Stimulated activated CD4-positive, alpha-beta T cell treated with anti-CD3 and anti-CD28 coated beads, Interleukin-12 subunit alpha, Interleukin-12 subunit beta, amount 100 ng/mL, for 24 hours (primary cell): ENCODE measurements around the gene SLX4IP.

Experiments used
- DNase-seq, 2 experiments: peaks; one replicate each; pipeline ENCODE4 v3.0.0-alpha.2; 2020; ENCODE audit warnings: low read depth in 2 of 2

The SLX4IP gene

DNA sequence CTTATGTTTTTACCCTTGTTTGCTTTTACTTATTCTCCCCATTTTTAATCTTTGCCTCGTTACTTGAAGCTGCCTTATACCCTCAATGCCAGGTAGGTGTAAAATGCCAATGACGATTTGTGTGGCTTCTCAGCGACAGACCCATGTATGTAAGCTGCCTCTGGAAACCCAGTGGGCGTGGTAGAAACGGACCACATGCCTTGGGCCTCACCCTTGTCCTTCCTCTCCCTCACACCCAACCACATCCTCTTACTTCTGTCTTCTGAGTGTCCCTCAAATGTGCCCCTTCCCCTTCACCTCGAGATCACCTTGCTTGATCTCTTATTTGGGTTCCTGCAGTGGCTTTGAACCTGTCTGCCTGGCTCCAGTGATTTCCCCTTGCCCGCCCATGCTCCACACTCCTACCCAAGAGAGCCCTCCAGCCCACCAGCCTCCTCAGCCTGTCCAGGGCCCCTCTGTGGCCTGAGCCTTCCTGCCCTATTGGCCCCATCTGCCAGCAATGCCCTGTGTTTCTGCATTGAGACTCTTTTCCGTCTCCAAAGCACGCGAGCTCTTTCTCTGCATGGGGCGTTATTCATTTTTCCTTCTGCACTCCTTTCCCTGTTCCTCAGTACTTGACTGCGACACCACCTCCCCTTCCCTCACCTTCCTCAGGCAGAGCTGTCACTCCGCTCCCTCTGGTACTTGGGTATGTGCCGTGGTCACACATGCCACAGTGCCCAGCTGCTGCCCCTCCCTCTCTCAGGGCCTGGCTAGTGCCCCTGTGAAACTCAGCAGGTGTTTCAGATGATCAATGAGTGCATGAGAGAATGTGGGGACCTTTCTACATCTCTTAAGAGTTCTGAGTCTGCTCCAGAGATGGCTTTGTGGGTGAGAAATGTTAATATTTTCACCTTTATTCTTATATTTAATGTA is 115.4 kb downstream of the SLX4IP start:
- no peak for DNase-seq

DNA sequence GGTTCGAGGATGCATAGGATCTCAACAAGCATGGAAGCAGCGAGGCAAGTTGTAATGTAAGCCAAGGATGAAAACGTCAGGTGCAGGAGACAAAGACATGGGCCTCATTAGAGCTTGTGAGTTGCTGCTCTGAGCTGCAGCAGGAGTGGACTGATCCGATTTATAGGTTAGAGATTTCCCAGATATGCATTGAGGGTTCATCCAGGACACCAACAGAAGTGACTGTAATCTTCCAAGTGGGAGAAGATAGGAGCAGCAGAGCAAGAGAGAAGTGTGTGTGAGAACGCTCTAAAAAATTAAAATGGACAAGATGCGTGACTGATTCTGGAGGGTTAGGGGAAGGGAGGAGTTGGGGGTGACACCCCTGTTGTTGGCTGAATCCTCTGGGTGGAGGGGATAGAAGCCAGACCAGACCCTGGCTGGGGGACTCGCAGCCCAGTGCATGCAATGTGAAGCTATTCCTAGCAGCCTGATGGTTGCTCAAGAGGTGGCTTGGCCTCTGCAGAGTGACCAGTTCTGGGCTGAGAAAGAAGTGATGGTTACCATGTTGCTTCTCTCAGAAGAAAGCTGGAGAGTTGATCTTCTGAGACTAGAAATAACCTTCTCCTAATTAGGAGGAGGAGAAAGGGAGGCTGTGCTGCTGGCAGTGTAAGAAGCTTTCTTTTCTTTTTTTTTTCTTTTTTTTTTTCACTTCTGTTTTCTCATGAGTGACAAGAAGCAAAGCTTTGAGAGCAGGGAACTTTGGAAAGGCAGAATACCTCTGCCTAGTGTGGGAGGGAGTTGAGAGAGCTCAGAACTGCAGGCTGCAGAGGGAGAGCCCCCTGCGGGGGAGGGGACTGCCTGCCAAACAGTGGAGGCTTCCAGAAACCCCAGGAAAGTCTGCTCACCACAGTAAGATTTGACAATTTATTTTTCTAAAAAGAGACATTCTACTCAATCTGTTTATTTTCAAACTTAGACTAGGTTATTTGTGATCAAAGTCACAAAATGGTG is 116.9 kb downstream of the SLX4IP start:
- DNase-seq: no peak

DNA sequence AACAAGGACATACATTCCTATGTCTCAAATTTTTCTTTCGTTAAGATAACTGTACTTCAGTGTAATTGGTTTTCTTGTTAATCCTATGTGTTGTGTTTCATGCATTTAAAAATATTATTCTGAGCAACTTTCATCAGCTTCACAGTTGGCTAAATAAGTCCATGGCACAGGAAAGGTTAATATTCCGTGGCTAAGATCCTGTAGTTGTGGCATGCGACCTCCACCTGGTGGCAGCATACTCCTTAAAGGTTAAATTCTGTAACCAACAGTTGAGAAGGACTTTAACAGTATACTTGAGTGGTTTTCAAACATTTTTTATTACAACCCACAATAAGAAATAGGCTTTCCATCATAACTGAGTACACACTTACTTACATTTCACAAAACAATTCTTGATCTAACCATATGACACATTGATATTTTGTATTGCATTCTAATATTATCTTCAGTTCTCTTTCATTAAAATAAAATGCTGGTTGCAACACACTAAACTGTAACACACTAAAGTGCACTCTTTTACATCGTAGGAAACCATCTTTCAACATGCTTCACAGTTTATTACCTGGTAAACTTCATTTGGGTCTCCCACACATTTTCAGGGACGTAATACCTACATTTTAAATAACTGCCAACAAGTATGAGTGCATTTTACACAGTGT is 118.3 kb downstream of the SLX4IP start:
- peak in 1 of 2 experiments; percentile 30 for DNase-seq

DNA sequence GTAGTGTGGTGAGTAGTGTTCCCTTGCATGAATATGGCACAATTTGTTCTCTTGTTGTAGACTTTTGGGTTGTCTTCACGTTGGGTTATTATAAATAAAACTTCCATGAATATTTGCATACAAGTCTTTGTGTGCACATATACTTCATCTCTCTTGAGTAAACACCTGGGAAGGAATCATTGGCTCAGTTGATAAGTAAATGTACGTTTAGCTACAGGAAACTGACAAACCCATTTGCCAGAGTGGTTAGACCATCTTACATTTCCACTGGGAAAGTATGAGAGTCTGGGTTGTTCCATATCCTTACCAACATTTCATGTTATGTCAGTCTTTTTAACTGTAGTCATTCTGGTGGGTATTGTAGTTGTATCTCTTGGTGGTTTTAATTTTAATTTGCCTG is 119.2 kb downstream of the SLX4IP start:
- DNase-seq: no peak

DNA sequence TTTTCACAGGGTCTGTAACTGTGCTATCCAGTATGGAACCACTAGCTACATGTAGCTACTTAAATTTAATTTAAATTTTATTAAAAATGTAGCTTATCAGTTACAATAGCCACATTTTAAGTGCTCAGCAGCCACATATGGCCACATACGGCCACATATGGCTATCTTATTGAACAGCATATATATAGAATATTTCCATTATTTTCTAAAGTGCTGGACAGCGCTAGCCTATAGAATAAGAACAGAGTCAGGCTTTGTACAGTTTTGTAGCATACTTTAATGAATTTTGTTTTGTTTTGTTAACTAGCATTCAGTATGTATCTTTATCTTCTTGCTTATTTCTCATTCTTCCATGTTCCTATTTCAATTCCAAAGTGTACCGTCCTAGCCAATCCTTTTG is 120.3 kb downstream of the SLX4IP start:
- DNase-seq: no peak

DNA sequence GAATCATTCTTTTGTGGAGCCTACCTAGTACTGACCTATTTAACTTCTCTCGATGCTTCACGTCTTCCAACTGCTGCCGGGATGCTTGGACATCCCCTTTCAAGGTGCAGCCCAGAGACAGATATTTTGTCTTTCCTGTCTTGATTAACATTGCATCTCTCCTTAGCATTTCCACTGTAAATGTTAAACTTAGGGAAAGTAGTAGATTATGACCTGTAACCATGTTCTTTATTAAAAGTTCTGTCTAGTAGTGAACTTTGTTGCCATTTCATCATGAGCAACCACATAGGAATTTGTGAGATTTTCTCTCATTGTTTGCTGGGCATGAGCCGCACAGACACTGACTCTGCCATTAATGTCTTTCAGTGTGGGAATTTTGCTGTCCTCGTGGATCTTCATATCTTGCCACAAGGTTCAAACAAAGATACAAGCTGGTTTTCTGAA is 120.8 kb downstream of the SLX4IP start:
- no peak for DNase-seq

DNA sequence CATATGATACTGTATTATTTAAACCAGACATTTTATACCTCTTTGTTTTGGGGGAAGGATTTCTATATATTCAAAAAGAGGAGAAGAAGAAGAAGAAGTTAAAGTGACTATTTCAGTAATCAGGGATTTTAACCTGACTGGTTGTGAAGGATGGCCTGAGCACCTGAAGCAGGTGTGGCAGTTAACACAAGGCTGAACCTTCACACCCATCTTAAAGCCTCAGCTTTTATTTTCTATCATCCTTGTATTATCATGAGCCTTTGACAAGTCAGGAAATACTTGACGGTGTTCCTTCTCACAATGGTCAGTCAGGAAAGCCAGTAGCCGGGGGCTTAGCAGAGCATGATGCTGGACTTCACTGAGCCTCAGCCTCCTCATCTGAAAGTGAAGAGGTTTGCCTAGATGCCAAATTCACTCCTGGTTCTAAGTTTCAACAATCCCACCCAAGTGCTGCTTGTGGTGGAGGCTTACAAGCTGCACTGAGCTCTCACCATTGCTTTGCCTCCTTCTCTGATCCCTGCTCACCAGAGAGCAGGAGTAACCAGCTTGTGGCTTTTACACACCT is 121.5 kb downstream of the SLX4IP start:
- DNase-seq: no peak

DNA sequence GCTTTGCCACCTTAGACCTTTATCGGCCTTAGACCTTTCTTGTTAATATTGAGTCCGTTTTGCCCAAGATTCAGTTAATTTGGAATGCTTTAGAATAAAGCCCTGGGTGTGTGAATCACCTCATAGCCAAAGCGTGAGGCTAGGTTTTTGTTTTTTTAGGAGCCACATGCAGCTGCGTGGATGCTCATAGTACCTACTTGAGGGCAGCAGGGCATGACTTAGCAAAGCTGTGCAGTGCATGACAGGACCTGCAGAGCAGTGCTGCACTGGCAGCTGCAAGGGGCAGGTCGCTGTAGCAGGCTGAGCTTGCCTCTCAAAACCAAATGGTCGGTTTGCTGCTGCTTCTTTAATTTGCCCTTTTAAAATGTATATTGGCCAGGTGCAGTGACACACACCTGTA is 122.6 kb downstream of the SLX4IP start:
- no peak for DNase-seq

DNA sequence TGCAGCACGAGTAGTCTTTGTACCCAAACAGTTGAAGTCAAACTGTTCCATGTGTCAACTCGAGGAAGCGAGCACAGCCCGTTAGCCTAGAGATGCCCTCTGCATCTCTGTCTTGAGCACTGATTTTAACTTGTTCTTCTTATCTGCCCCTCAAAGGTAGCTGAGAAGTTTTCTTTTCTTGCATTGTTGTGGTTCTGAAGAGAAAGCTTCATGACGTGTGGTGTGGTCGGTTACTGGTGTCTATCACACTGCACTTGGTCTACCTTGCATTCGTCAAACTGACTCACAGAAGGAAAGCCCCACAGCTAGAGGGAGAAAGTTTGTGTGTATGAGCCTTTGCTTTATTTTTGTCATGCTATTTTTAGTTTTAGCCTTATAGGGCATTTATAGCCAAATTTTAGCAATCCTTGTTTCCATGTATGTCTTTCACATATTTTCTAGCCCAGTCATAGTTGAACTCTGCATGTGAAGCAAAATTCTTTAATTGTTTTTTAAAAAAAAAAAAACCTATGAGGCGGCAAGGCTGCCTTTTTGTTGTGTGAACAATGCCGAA is 123.6 kb downstream of the SLX4IP start:
- DNase-seq: no peak

DNA sequence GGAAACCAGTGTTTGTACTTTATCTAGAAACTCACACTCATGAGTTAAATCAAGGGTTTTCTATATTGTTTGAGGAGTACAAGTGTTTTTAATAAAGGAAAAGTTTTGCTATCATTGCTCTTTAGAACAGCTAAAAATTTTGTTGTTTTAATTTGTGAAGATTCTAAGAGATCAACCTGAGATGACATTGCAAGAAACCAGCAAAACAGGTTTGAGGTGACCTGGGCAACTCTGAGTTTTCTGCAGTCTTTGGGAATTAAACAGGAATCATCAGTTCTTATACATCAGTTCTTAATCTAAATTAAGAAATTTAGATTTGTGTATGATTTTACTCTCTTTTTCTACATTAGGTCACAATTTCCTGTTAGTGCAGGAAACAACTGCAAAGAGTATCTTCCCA is 124.2 kb downstream of the SLX4IP start:
- no peak for DNase-seq

DNA sequence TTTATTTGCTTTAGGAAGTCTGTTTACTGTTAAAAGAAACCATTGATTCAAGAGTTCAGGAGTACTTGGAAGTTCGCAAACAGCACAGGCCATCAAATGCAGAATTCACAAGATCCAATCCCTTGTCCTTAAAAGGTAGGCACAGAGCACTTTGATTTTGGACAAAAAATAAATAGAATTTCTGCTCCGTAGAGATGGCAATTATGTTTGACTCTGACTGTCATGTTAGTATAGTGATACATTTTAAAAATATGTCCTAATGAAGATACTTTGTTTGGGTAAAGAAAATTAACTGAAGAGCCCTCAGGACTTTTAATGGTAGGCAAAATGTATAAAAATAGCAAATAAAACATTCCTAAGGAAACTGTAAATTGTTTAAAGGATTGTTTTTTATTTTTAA is 125.6 kb downstream of the SLX4IP start:
- no peak for DNase-seq

DNA sequence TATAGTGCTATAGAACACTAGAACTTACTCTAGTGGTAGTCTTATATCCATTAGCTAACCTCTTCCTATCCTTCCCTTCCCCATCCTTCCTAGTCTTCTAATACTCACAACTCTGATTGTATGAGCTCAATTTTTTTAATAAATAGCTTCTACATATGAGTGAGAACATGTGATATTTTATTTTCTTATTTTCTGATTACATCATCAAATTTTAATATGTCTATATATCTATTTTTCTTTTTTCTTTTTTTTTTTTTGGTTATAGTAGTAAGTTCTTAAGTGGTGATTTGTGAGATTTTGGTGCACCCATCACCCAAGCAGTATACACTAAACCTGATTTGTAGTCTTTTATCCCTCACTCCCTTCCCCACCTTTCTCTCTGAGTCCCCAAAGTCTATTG is 126.2 kb downstream of the SLX4IP start:
- no peak for DNase-seq

DNA sequence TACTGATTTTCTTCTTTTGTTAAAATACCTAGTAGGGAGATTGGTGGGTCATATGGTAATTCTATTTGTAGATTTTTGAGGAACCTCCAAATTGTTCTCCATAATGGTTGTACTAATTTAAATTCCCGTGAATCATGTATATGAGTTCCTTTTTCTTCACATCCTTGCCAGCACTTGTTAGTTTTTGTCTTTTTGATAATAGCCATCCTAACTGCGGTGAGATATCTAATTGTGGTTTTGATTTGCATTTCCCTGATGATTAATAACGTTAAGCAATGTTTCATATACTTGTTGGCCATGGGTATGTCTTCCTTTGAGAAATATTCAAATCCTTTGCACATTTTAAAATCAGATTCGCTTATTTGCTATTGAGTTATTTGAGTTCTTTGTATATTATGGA is 127.8 kb downstream of the SLX4IP start:
- DNase-seq: no peak

DNA sequence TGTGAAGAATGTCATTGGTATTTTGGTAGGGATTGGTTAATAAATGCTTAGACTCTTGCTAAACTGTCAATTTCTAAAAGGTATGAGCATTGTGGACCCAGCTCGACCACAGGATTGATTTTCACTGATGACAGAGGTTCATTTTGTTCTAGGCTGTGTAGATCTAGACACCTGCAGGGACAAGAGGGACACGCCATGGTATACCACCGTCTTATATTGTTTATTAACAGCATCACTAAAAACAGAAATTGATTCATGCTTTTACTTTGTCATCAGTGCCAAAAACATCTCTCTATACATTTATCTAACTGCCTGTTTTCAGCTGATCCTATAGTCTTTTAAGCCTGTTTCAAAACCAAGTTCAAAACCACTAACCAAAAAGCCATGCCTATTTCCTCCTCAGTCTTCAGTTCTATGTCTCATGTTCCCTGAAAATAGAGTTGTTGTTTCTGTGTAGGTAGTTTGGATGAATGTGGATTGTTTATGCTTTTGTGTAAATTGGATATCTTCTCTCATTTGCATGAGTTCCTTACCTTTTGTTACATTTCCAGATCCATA is 128.9 kb downstream of the SLX4IP start:
- no peak for DNase-seq

DNA sequence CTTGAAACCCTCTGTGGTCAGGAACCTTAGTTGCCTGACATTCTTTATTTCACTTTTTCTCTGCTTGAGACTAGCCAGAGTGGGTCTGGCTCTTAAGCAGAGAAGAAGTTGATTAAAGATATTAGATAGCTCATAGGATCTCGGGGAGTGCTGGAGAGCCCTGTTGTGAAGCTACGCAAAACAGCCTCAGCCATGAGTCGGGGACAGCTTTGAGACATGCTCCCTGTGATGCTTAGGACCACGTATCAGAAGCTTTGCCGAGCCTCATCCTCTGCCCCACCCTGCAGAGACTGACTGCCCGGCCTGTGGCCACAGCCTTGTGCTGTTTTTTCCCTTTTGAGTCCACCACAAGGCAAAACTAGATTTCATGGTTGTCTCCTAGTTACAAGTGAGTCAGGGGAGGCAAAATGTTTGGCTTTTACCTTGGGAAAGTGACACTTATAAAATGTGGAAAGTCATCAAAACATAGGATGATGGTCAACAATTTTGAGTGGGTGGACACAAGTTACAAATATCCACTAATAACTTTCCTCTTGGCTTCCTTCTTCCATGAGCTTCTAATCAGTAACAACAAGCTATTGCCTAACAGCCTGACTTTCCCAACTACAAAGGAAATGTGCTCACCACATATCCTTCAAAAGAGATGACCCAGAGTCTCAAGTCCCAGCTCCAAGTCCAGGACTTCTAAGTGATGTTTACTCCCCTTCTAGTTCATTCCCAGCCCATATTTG is 130.3 kb downstream of the SLX4IP start:
- DNase-seq: no peak

DNA sequence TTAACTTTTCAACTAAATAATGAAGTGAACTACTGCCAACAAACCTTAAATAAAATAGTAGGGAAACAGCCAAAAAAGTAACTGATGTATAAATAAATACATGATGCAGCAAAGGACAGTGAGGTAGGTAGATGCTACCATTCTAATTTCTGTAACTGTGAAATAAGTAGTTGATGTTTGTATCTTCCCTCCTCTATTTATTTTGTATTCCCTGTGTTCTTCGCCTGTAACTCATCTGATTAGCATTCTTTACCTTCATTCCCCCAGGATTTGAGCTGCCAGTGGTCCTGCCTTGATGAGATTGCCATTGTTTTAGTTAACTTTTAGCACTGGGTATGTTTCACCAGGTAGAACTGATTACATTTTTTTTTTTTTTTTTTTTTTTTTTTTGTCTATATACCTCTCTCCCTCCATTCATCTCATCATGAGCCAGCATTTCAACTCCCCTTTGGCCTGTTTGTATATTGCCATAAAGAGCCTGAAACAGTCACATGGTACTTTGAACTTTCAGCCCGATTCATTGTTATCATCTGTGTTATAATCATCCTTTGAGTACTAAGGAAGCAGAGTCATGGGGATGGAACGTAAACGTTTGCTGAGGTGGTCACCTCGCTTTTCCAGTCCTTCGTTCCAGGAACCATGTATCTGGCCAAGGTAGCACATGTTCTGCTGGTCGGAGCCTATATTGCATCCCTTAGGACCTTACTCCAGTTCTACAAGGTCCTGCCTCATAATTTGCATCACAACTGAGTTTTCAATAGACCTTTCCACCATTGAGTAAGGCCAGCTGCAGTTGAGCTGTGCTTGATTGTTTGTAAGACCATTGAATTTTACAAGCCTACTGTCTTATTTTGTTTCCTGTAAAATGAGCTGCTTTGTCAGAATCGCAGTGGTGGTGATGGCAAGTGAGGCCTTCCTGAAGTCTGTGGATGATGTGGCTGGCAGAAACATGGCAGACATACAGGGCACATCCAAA is 131.1 kb downstream of the SLX4IP start:
- DNase-seq: no peak

DNA sequence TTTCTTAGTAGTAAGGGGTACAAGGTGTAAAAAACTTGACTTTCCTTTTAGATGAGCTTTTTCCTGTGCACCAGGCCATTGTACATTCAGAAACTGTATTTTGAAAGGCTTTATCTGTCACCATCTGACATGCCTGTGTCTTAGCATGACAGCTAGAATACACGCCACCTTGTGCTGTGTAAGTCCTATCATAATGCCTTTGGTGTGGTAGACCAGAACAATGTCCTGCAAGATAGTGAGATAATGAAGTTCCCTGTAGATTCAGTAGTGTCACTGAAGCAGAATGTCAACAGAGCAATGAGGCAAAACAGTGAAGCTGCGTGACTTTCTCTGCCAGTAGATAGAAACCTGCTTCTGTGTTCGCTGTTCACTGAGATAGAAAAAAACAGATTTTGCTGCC is 132.9 kb downstream of the SLX4IP start:
- no peak for DNase-seq

DNA sequence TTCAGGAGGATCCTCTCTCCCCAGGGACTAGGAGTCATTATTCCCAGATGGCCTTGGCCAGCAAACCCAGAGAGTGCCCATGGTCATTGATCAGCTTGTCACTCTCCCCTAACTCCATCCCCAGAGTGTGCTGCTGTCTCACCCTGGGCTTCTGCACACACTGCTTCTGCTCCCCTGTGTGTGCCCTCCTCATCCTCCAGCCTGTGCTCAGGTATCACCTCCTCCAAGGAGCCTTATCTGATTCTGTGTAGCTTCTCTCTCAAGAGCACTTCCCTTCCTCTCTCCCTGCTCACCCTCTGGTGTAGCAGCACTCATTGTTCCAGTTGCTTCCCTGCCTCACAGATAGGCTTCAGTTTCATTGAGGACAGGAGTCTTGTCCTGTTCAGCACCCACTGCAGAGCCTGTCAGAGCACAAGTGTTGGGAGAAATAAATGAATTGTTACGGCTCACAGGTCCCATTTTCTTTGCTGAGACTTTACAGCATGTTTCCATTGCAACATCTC is 136.3 kb downstream of the SLX4IP start:
- DNase-seq: no peak

DNA sequence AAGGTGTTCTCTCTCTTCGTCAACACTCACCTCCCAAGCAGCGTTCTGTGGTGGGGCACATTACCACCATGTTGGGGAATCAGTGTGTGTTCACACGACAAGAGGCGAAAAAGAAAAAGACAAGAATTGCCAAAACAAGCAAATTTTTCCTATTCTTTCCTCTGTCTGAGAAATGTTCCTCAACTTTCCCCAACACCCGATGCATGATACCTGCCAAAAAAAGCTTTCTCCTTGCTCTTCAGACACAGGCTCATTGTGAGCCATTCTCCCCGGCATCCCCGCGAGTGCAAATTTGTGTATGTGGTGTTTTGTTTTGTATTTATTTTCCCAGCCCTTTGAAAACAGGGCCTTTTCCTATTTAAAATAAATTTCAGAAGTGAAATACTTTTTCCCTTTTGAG is 137.7 kb downstream of the SLX4IP start:
- DNase-seq: no peak
